ENCODE measurements around the gene SNX20.

The SNX20 gene

GRCh38 chr16:50659806-50660205 lies 21.3 kb downstream of the SNX20 start:
- DNase-seq (ENCODE audit: low read depth in 2 of 2), result no peak

GRCh38 chr16:50657241-50657640 lies 23.9 kb downstream of the SNX20 start:
- DNase-seq (ENCODE audit: low read depth in 2 of 2), result no peak

GRCh38 chr16:50655558-50656055 lies 25.5 kb downstream of the SNX20 start:
- no peak for DNase-seq (ENCODE audit: low read depth in 2 of 2)

- DNase-seq (ENCODE audit: low read depth in 2 of 2), result no peak
Observed at GRCh38 chr16:50653633-50654519, 27.2 kb downstream of the SNX20 start.

GRCh38 chr16:50652836-50653425 lies 28.2 kb downstream of the SNX20 start:
- no peak for DNase-seq (ENCODE audit: low read depth in 2 of 2)

- no peak for DNase-seq (ENCODE audit: low read depth in 2 of 2)
Observed at GRCh38 chr16:50651835-50652438, 29.2 kb downstream of the SNX20 start.

GRCh38 chr16:50646345-50646744 lies 34.8 kb downstream of the SNX20 start:
- no peak for DNase-seq (ENCODE audit: low read depth in 2 of 2)

- DNase-seq (ENCODE audit: low read depth in 2 of 2), result no peak
Observed at GRCh38 chr16:50645563-50646220, 35.4 kb downstream of the SNX20 start.

- no peak for DNase-seq (ENCODE audit: low read depth in 2 of 2)
Observed at GRCh38 chr16:50644729-50645128, 36.4 kb downstream of the SNX20 start.

GRCh38 chr16:50644245-50644644 lies 36.9 kb downstream of the SNX20 start:
- no peak for DNase-seq (ENCODE audit: low read depth in 2 of 2)

- no peak for DNase-seq (ENCODE audit: low read depth in 2 of 2)
Observed at GRCh38 chr16:50643192-50643591, 37.9 kb downstream of the SNX20 start.

GRCh38 chr16:50642349-50642748 lies 38.8 kb downstream of the SNX20 start:
- no peak for DNase-seq (ENCODE audit: low read depth in 2 of 2)

GRCh38 chr16:50641818-50642187 lies 39.3 kb downstream of the SNX20 start:
- no peak for DNase-seq (ENCODE audit: low read depth in 2 of 2)

GRCh38 chr16:50640919-50641817 lies 39.9 kb downstream of the SNX20 start:
- DNase-seq (ENCODE audit: low read depth in 2 of 2), result no peak

GRCh38 chr16:50640391-50640790 lies 40.7 kb downstream of the SNX20 start:
- no peak for DNase-seq (ENCODE audit: low read depth in 2 of 2)

GRCh38 chr16:50638816-50639670 lies 42.1 kb downstream of the SNX20 start:
- no peak for DNase-seq (ENCODE audit: low read depth in 2 of 2)

- DNase-seq (ENCODE audit: low read depth in 2 of 2), result no peak
Observed at GRCh38 chr16:50637716-50638602, 43.2 kb downstream of the SNX20 start.

- DNase-seq (ENCODE audit: low read depth in 2 of 2), result no peak
Observed at GRCh38 chr16:50636753-50637374, 44.2 kb downstream of the SNX20 start.

Data from stimulated activated CD4-positive, alpha-beta T cell treated with anti-CD3 and anti-CD28 coated beads, Interleukin-1b, Interleukin-23, amount 100 ng/mL, for 4 hours (primary cell).